Stimulated activated CD4-positive, alpha-beta T cell treated with anti-CD3 and anti-CD28 coated beads, Interleukin-2, amount 100 ng/mL, for 48 hours (primary cell): ENCODE measurements around the gene UBE2G1.
"Not testable (repeated sequence)": the region's sequence is repeated elsewhere in the genome, so short reads cannot be mapped to it uniquely, and the experiment has no call there.

ENCODE experiments used
- DNase-seq, 2 donors: peaks; one replicate each; pipeline ENCODE4 v3.0.0-alpha.2; 2020

Gene UBE2G1

DNA sequence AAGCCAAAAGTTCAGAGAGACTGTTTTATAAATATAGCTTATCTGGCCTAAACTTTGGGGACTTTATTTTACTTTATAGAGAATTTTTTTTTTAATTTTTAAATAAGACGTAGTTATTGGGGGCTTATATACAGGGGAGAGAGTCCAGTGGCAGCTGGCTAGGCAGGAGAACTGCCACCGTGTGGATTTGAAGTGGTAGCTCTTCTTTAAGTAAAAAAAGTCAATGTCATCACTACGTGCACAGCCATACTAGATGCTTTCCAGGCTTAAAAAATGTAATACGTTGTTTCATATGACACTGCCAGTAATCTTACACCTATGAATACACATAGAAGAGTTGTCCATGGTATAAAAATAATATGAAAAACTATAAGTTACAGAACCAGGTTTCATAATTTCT lies 70.8 kb downstream of the UBE2G1 start:
- DNase-seq, result no peak

DNA sequence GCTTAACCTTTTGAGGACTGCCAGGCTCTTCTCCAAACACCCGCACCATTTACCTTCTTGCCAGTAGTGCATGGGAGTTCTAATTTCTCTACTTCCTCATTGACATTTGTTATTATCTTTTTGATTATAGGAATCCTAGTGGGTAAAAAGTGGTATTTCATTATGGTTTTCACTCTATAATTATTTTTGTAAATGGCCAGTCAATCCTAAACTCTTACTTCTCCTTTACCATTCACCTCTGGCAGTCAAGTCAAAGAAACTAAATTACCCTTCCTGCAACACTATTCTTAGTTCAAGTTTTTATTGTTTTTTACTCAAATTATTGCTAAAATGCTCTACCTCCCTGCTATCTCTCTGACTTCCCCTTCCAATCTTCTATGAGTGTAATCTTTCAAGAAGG lies 72.9 kb downstream of the UBE2G1 start:
- DNase-seq, result no peak

DNA sequence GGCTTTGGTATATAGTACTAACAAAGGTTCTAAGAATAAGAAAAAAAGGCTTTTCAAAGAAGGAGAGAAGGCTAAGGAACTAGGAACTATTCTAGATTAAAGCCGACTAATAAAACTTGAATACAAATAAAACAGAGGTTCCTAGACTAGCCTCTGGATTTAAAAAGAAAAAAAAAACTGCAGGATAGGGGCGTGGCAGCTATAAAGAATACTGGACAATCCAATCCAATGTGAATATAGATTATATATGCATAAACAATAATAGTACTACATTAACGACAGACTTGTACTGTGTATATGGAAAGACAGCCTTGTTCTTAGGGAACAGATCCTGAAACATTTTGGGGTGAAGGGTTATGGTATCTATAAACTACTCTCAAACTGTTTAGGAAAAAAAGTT lies 78.8 kb downstream of the UBE2G1 start:
- no peak for DNase-seq

DNA sequence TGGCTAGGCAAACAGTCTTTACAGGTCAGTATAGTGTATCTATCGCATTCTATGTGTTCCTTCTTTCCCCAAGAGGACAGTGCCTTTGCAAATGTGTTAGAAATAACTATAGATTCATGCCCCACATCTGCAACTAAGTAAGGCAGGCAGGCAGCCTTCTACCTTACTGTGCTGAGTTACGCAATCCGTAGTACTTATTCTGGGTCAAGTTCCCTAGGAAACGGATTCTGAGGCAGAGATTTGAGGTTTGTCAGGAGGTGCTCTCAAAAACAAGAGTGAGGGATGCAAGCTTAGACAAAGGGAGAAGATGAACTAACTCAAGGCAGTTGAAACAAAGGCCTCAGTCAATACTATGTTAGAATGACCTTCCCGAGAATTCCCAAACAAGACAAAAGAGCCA lies 90.0 kb downstream of the UBE2G1 start:
- DNase-seq, result no peak

GRCh38 chr17:4272972-4273368 lies 93.5 kb downstream of the UBE2G1 start:
- DNase-seq, result no peak

DNA sequence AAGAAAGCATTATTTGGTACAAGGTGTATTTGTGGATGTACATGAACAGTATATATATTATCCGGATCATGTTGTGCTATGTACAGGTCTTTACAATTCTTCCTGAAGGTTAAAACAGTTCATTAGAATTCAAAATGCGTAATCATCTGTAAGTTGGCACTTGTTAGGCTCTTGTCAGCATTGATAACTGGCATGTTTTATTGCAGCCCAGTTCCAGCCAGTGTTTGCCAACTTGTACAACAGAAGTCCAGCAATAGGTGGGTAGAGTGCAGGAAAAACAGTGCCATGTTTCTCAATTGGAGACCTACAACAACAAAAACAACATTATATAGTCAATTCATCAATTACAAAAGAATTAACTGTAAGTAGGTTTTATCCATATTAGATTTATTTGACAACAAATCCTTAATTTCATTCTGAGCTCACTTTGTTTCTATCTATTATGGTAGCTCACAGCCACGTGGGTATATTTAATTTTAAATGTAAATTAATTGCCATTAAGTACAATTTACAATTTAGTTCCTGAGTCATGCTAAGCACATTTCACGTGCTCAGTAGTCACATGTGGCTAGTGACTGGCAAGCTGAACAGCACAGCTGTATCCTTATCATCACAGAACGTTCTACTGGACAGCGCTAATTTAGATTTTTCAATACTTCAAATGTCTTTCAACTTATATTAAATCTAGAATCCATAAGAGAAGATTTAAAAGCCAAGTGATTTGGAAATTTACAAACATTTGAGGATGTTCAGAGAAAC lies 94.1 kb downstream of the UBE2G1 start:
- no peak for DNase-seq

DNA sequence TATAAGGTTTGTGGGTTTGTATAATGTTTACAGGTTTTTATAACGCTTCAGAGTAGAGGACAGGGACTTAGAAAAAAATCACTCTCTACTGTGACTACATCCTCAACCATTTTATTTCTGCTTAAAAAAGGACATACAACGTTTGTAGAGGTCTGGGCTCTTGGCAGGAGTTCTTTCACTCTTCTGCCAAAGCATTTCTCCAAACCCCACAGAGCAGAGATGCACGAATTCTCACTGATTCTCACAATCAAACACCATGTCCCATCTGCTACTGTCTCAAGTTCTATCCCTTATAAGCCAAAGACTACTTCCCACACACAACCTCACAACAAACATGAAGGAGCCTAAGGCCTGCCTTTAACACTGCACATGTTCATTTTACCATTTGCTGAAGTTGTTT lies 95.7 kb downstream of the UBE2G1 start:
- DNase-seq, result no peak

GRCh38 chr17:4269915-4270314 lies 96.6 kb downstream of the UBE2G1 start:
- no peak for DNase-seq

GRCh38 chr17:4267402-4267801 lies 99.1 kb downstream of the UBE2G1 start:
- DNase-seq, result no peak

- DNase-seq, result no peak
Measured at GRCh38 chr17:4266550-4266949, 99.9 kb downstream of the UBE2G1 start.

DNA sequence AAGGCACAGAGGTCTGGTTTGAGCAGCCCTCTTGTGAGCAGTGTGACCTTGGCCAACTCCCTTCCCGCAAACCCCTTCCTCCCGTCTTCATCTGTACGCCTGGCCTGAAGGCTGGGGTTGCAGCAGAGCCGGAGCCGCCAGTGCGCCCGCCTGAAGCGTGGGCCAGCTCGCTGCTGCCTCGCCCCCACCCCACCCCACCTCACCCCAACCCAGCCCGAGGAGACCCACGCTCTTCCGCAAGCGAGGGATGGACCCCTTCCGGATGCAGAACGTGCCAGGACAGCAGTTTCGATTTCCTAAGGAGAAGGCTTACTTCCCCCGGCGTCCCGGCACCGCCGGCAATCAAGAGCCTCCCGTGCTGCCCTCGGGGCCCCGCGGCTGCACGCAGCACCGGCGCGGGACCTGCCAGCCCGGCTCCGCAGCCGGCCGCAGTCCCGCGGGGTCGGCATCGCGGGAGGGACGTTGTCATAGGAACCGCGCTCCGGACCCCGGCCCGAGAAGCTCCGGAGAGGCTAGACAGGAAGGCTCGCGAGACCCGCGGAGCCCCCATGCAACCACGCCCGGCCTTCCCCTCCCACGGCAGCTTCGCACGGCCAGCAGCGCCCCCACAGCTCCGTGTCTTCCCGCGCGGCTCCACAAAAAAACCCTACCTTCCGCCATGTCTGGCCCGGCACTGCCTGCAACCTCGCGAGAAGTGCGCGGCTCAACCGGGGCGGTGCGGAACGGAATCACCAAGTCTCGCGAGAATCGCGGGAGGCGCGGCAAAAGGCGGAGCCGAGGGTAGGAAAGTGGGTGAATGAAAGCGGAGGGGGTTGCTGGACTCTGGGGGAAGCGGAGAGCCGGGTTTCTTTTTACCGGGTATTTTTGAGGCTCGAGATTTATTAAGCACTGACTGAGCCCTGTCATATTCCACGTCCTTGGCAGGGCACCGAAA lies 102.9 kb downstream of the UBE2G1 start, which contains the start of gene ANKFY1:
Gene ANKFY1 (minus strand): TSS at position 698 of the 934 bp plus-strand sequence. CDS start 38 bp downstream, at position 660.
- peak; percentile 97 to 99 for DNase-seq

GRCh38 chr17:4262703-4263102 lies 103.8 kb downstream of the UBE2G1 start:
- no peak for DNase-seq

DNA sequence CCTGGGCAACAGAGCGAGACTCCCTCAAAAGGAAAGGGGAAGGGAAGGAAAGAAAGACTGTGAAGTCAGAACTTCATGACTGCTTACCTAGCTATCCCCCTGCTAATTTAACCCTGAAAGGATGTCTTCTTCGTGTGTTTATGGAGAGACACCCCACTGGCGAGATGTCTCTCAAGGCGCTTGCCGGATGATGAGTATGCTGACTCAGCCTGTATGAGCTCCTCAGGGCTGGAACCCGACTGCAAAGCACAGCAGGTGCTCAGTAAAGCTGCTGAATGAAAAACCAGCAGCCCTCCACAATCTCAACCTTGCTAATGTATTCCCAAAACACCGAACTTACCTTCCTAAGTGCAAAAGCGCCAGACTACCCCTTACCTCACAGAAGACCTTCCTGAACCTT lies 105.0 kb downstream of the UBE2G1 start:
- no peak for DNase-seq

GRCh38 chr17:4258867-4259266 lies 107.6 kb downstream of the UBE2G1 start:
- DNase-seq, result no peak

GRCh38 chr17:4256952-4257351 lies 109.5 kb downstream of the UBE2G1 start:
- DNase-seq, result no peak

DNA sequence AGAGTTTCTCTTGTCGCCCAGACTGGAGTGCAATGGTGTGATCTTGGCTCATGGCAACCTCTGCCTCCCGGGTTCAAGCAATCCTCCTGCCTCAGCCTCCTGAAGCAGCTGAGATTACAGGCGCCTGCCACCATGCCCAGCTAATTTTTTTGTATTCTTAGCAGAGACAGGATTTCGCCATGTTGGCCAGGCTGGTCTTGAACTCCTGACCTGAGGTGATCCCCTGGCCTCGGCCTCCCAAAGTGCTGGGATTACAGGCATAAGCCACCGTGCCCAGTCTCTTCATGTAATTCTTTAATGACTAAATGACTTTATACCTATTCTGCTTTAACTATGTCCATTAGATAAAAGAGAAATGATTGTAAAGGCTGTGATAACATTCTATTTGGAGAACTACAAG lies 111.2 kb downstream of the UBE2G1 start:
- not testable (repeated sequence) for DNase-seq

- DNase-seq, result no peak
Measured at GRCh38 chr17:4250887-4251286, 115.6 kb downstream of the UBE2G1 start.

- DNase-seq, result no peak
Measured at GRCh38 chr17:4249452-4250029, 116.9 kb downstream of the UBE2G1 start.

DNA sequence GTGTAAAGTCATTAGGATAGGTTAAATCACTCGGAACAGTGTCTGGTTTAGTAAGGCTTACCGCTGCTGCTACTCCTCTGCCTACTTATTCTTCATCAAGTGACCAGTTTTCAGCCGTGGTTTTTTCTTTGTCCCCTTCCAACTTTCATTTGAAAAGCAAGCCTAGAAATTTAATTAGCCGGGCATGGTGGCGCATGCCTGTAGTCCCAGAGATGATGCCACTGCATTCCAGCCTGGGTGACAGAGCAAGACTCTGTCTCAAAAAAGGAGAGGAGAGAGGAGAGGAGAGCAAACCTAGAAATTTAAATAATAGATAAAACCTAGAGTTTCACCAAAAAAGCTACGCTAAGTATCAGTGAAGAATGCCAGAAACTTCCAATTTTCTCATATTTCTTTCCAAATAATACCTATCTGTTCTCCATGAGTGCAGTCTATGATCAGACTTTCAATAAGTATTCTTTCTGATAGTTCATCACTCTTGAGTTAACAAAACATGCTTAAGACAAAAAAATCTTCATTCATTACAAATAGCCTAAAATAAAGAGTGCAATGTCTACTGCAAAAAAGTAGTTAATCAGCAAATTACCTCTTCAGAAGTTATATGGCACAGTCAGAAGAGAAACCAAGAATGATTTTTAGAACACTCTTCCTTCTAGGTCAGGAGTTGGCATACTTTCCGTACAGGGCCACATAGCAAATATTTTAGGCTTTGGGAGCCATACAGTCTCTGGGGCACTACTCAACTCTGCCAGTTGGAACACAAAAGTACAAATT lies 117.8 kb downstream of the UBE2G1 start:
- no peak for DNase-seq

- no peak for DNase-seq
Measured at GRCh38 chr17:4247971-4248388, 118.5 kb downstream of the UBE2G1 start.

- no peak for DNase-seq
Measured at GRCh38 chr17:4247361-4247970, 119.0 kb downstream of the UBE2G1 start.

DNA sequence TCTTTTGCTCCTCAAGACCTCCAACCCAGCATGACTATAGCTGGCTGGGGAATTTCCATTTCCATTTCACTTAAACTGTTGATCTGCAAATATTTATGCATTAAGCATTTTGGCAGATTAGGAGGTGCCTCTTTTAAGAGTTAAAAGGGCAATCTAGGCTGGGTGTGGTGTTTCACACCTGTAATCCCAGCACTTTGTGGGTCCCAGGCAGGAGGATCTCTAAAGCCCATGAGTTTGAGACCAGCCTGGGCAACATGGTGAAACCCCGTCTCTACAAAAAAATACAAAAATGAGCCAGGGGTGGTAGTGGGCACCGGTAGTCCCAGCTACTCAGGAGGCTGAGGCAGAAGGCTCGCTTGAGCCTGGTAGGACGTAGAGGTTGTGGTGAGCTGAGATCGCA lies 119.8 kb downstream of the UBE2G1 start:
- no peak for DNase-seq
